ENCODE measurements around the gene CNKSR3. TPM values are rescaled to one million over a fixed set of nuclear protein-coding genes. Genes with fewer than 3 reads are reported as not detected.

CNKSR3 gene
- polyA plus RNA-seq, 1 donor from 2014 or later: 3.0 TPM

DNA sequence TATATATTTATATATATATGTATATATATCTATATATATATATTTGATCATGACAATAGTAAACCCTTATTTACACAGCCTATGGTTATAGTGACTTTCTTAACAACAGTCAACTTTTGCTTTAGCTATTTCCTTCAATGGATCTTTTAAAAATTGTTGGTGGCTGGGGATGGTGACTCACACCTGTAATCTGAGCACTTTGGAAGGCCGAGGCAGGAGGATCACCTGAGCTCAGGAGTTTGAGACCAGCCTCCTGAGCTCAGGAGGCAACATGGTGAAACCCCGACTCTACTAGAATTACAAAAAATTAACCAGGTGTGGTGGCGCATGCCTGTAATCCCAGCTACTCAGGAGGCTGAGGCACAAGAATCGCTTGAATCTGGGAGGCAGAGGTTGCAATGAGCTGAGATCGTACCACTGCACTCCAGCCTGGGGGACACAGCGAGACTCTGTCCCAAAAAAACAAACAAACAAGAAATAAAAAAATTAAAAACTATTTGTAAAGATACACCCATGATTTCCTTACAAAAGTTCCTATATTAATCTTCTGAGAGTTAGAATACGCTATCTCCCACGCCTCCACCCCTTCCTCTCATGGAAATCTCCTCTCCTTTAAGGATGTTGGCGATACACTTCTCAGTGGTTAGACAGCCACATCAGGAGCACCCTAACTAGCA lies 29.2 kb upstream of the CNKSR3 start:
- Histone ChIP-seq H3K27ac (ENCODE audit: low read length) (no peak overlapping the region), H3F3A (ENCODE audit: insufficient read depth, low read length, poor library complexity, severe bottlenecking) (no peaks in the 10 kb centered on the region), H3K27me3 (ENCODE audit: insufficient read depth, low read depth, low read length) (no peaks in the 10 kb centered on the region), H3K9me2 (ENCODE audit: insufficient read depth, low read length) (no peaks in the 10 kb centered on the region), H2AFZ (ENCODE audit: low read depth, low read length) (no peak overlapping the region), H4K20me1 (ENCODE audit: insufficient read depth) (no peaks in the 10 kb centered on the region), H3K9me3 (ENCODE audit: low read length) (no peaks in the 10 kb centered on the region), H3K79me2 (replicated peaks; ENCODE audit: insufficient read depth, low read length) (no peaks in the 10 kb centered on the region), H3K4me2 (ENCODE audit: low read length) (no peak overlapping the region), H3K4me3 (ENCODE audit: low read length) (no peak overlapping the region), H3K36me3 (ENCODE audit: insufficient read depth, low read length) (no peaks in the 10 kb centered on the region), H3K9ac (ENCODE audit: low read length) (no peak overlapping the region)
- TF ChIP-seq EP300 (conservative IDR thresholded peaks at IDR 0.05; ENCODE audit: poor library complexity, severe bottlenecking) (no peak), RAD21 (conservative IDR thresholded peaks at IDR 0.05) (no peak), SMC3 (conservative IDR thresholded peaks at IDR 0.05; ENCODE audit: poor library complexity) (no peak), MXI1 (conservative IDR thresholded peaks at IDR 0.05; ENCODE audit: poor library complexity, severe bottlenecking) (no peak), EZH2 (IDR thresholded peaks at IDR 0.05; ENCODE audit: borderline replicate concordance, insufficient read depth, low read length, poor library complexity, severe bottlenecking) (no peak), POLR2AphosphoS5 (IDR thresholded peaks at IDR 0.05) (no peak), TAF1 (IDR thresholded peaks at IDR 0.05; ENCODE audit: low read depth) (no peak)
- TF ChIP-seq, protein P1, sequence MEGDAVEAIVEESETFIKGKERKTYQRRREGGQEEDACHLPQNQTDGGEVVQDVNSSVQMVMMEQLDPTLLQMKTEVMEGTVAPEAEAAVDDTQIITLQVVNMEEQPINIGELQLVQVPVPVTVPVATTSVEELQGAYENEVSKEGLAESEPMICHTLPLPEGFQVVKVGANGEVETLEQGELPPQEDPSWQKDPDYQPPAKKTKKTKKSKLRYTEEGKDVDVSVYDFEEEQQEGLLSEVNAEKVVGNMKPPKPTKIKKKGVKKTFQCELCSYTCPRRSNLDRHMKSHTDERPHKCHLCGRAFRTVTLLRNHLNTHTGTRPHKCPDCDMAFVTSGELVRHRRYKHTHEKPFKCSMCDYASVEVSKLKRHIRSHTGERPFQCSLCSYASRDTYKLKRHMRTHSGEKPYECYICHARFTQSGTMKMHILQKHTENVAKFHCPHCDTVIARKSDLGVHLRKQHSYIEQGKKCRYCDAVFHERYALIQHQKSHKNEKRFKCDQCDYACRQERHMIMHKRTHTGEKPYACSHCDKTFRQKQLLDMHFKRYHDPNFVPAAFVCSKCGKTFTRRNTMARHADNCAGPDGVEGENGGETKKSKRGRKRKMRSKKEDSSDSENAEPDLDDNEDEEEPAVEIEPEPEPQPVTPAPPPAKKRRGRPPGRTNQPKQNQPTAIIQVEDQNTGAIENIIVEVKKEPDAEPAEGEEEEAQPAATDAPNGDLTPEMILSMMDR (IDR thresholded peaks at IDR 0.05; ENCODE audit: poor library complexity, severe bottlenecking): no peak
- TF ChIP-seq, protein P2, sequence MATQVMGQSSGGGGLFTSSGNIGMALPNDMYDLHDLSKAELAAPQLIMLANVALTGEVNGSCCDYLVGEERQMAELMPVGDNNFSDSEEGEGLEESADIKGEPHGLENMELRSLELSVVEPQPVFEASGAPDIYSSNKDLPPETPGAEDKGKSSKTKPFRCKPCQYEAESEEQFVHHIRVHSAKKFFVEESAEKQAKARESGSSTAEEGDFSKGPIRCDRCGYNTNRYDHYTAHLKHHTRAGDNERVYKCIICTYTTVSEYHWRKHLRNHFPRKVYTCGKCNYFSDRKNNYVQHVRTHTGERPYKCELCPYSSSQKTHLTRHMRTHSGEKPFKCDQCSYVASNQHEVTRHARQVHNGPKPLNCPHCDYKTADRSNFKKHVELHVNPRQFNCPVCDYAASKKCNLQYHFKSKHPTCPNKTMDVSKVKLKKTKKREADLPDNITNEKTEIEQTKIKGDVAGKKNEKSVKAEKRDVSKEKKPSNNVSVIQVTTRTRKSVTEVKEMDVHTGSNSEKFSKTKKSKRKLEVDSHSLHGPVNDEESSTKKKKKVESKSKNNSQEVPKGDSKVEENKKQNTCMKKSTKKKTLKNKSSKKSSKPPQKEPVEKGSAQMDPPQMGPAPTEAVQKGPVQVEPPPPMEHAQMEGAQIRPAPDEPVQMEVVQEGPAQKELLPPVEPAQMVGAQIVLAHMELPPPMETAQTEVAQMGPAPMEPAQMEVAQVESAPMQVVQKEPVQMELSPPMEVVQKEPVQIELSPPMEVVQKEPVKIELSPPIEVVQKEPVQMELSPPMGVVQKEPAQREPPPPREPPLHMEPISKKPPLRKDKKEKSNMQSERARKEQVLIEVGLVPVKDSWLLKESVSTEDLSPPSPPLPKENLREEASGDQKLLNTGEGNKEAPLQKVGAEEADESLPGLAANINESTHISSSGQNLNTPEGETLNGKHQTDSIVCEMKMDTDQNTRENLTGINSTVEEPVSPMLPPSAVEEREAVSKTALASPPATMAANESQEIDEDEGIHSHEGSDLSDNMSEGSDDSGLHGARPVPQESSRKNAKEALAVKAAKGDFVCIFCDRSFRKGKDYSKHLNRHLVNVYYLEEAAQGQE (IDR thresholded peaks at IDR 0.05; ENCODE audit: borderline replicate concordance): no peak

DNA sequence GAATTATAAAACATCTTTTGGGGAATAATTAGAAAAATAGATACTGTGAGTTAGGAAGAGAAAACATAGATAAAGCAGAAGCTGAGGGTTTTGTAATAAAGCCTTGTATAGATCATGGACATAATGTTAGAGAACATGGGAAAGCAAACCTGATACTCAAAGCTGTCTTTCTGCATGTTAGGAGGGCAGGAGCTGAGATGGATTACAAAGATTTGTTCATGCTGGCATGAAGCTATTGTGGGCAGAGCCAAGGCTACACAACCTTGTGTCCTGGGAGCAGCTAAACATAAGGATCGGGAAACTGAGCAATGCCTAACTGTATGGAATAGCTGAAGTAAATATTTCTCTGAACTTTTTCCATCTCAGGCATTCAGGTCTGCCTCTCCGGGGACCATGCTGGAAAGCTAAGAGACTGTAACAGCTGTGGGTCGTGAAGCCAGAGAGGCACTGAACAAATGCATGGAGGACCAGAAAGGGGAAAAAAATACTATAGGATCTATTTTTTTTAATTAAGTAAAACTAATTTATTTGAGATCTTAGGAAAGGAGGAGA lies 28.2 kb upstream of the CNKSR3 start:
- no peaks in the 10 kb centered on the region for H3K9me3 ChIP-seq (ENCODE audit: low read length)
- no peak overlapping the region for H3K9ac ChIP-seq (ENCODE audit: low read length)
- TF ChIP-seq POLR2AphosphoS5 (IDR thresholded peaks at IDR 0.05) (no peak), RAD21 (conservative IDR thresholded peaks at IDR 0.05) (no peak), SMC3 (conservative IDR thresholded peaks at IDR 0.05; ENCODE audit: poor library complexity) (no peak), EP300 (conservative IDR thresholded peaks at IDR 0.05; ENCODE audit: poor library complexity, severe bottlenecking) (no peak), TAF1 (IDR thresholded peaks at IDR 0.05; ENCODE audit: low read depth) (no peak), MXI1 (conservative IDR thresholded peaks at IDR 0.05; ENCODE audit: poor library complexity, severe bottlenecking) (no peak), EZH2 (IDR thresholded peaks at IDR 0.05; ENCODE audit: borderline replicate concordance, insufficient read depth, low read length, poor library complexity, severe bottlenecking) (no peak)
- TF ChIP-seq, protein P1 (IDR thresholded peaks at IDR 0.05; ENCODE audit: poor library complexity, severe bottlenecking): no peak
- TF ChIP-seq, protein P2 (IDR thresholded peaks at IDR 0.05; ENCODE audit: borderline replicate concordance): no peak
- no peak overlapping the region for H3K27ac ChIP-seq (ENCODE audit: low read length)
- no peak overlapping the region for H2AFZ ChIP-seq (ENCODE audit: low read depth, low read length)
- H3K36me3 ChIP-seq (ENCODE audit: insufficient read depth, low read length): no peaks in the 10 kb centered on the region
- H3K9me2 ChIP-seq (ENCODE audit: insufficient read depth, low read length): no peaks in the 10 kb centered on the region
- H4K20me1 ChIP-seq (ENCODE audit: insufficient read depth): no peaks in the 10 kb centered on the region
- H3K27me3 ChIP-seq (ENCODE audit: insufficient read depth, low read depth, low read length): no peaks in the 10 kb centered on the region
- no peaks in the 10 kb centered on the region for H3F3A ChIP-seq (ENCODE audit: insufficient read depth, low read length, poor library complexity, severe bottlenecking)
- H3K4me3 ChIP-seq (ENCODE audit: low read length): no peak overlapping the region
- no peak overlapping the region for H3K4me2 ChIP-seq (ENCODE audit: low read length)
- no peaks in the 10 kb centered on the region for H3K79me2 ChIP-seq (replicated peaks; ENCODE audit: insufficient read depth, low read length)

All from neural cell (in vitro differentiated cells).